Thyroid gland (tissue), 4 donors: ENCODE results near the gene PREX1. TPM values are rescaled to one million over a fixed set of nuclear protein-coding genes. Genes with fewer than 3 reads are reported as not detected.

Experiments used
- DNase-seq, 2 donors: peaks; one replicate each; pipeline ENCODE4 v3.0.0-alpha.2; 2019
- H3K27ac ChIP-seq, 3 donors: fragments of 200-600 bp; sonication (generic); 1 replicate in 2 of 3; 2 replicates in 1 of 3; pipeline ENCODE4 v1.5.1; 2016 to 2019; ENCODE audit warnings: mild to moderate bottlenecking in 1 of 3, moderate library complexity in 1 of 3
- H3K27me3 ChIP-seq: fragments of 200-600 bp; sonication (generic); one replicate; pipeline ENCODE4 v1.5.1; 2019
- H3K36me3 ChIP-seq, 2 donors: fragments of 200-600 bp; sonication (generic); one replicate each; pipeline ENCODE4 v1.5.1; 2016 to 2019
- H3K4me1 ChIP-seq, 2 donors: fragments of 200-600 bp; sonication (generic); one replicate each; pipeline ENCODE4 v1.5.1; 2017 to 2019
- H3K4me3 ChIP-seq, 3 donors: fragments of 200-600 bp; sonication (generic); replicated peaks in 1 of 3; 1 replicate in 2 of 3; 2 replicates in 1 of 3; pipeline ENCODE4 v1.5.1; 2016; ENCODE audit warnings: mild to moderate bottlenecking in 1 of 3
- H3K9me3 ChIP-seq: fragments of 200-600 bp; sonication (generic); one replicate; pipeline ENCODE4 v1.5.1; 2017
- CTCF ChIP-seq, 6 experiments: fragments of 200-600 bp in 3 of 6; fragments of 450-650 bp in 3 of 6; sonication (generic) in 3 of 6; IDR thresholded peaks; one replicate each; pipeline ENCODE4 v1.5.1; 2016 to 2019; ENCODE audit warnings: antibody characterized with exemption in 6 of 6, mild to moderate bottlenecking in 2 of 6, inconsistent platforms in 1 of 6, moderate library complexity in 1 of 6
- POLR2A ChIP-seq, 2 donors: fragments of 450-650 bp; IDR thresholded peaks; one replicate each; pipeline ENCODE4 v1.6.1; 2017; ENCODE audit warnings: antibody characterized with exemption in 2 of 2, mild to moderate bottlenecking in 2 of 2, moderate library complexity in 1 of 2
- WGBS, 2 donors: methylation state at CpG; one replicate each; pipeline ENCODE4 v1.1.5; 2017; 5-methylcytosine and 5-hydroxymethylcytosine counted together
- intact Hi-C: fragments of 100-400 bp; cut with DNase I; formaldehyde crosslinking; loops from one replicate; pipeline ENCODE4 v1.15.1; 2023
- total RNA-seq, 4 donors: library from RNA; depleted of rRNA; stranded (reverse); fragments of >200 nt; gene quantifications; one replicate each; pipeline ENCODE4 v1.2.3, GENCODE V29; 2016

The PREX1 gene
- total RNA-seq, 4 donors from 2014 or later, result 10.2 to 42.7 (median 18.7) TPM

DNA sequence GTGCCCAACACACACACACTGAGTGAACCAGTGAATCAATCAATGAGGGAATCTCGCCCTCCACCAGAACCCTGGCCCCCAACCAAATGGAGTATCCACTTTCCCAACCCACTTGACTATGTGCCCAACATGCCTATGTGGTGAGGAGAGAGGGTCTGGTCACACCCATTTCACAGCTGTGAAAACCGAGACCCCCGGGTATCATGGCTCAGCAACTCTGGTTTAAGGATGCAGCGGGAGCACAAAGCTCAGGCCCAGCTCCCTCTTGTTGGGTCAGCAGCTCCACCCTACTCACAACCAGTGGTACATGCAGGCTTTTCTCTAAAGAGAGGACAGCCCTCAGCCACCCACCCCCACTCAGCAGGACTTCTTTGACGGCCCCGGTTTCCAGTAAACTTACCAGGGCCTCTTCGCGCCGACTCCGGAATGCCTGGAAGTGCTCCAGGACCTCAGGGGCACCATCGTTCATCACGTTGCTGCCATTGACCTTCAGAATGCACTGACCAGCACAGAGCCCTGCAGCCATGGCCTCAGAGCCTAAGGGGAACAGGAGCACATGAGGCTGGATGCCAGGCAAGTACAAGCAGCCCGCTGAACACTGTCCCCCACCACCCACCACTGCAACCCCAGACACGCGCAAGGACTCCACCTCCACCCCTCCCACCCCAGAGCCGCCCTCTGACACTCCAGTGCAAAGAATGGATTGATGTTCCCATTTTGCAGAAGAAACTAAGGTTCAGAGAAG, 174.7 kb downstream of the PREX1 start:
- DNase-seq, result no peak
- Histone ChIP-seq H3K9me3 (no peaks in the 10 kb centered on the region), H3K36me3 (peaks cover 10 to 21% of the 10 kb centered on the region in 2 donors), H3K27me3 (no peaks in the 10 kb centered on the region), H3K4me3 (no peak overlapping the region), H3K4me1 (no peaks in the 10 kb centered on the region), H3K27ac (no peak overlapping the region)
- TF ChIP-seq POLR2A (IDR thresholded peaks at IDR 0.05) (no peak), CTCF (IDR thresholded peaks at IDR 0.05) (no peak)
- intact Hi-C loops, result no loop called here
- 87 to 90% methylated on average over 16 of the region's 16 CpGs for WGBS, 2 donors

DNA sequence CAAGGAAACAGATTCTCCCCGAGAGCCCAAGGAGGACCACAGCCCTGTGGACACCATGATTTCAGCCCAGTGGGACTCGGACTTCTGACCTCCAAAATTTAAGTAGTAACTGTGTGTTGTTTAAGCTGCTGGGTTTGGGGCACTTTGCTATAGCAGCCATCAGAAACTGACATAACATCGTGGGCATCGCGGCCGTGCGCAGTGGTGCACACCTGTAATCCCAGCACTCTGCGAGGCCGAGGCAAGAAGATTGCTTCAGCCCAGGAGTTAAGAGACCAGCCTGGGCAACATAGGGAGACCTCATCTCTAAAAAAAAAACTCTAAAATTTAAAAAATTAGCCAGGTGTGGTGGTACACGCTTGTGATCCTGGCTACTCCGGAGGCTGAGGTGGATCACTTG, 175.8 kb downstream of the PREX1 start:
- no peaks in the 10 kb centered on the region for H3K4me1 ChIP-seq
- peaks cover 10 to 21% of the 10 kb centered on the region in 2 donors for H3K36me3 ChIP-seq
- H3K9me3 ChIP-seq, result no peaks in the 10 kb centered on the region
- TF ChIP-seq CTCF (IDR thresholded peaks at IDR 0.05) (no peak), POLR2A (IDR thresholded peaks at IDR 0.05) (no peak)
- no peak for DNase-seq
- 95% methylated on average over 11 of the region's 11 CpGs for WGBS, 2 donors
- no peak overlapping the region for H3K27ac ChIP-seq
- no peaks in the 10 kb centered on the region for H3K27me3 ChIP-seq
- no peak overlapping the region for H3K4me3 ChIP-seq
- intact Hi-C loops, result no loop called here

DNA sequence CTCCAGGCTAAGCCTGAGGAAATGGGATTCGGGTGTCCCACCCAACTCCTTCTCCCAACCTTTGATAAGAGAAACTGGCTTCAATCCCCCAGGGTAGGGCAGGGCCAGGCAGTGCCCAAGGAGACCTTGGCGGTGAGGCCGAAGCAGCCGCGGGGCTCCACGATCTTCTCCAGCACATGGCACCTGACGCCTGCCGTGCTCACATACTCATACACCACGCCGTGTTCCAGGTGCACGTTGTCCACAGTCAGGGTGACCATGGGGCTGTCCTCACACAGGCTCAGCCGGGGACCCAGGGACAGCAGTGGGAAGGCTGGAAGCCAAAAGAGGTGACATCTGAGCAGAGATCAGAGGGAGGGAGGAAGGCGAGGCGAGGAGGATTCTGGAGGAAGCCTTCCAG, 176.5 kb downstream of the PREX1 start:
- Histone ChIP-seq H3K9me3 (no peaks in the 10 kb centered on the region), H3K4me3 (no peak overlapping the region), H3K27ac (no peak overlapping the region), H3K36me3 (peaks cover 10 to 21% of the 10 kb centered on the region in 2 donors), H3K27me3 (no peaks in the 10 kb centered on the region), H3K4me1 (no peaks in the 10 kb centered on the region)
- TF ChIP-seq CTCF (IDR thresholded peaks at IDR 0.05) (no peak), POLR2A (IDR thresholded peaks at IDR 0.05) (no peak)
- no peak for DNase-seq
- intact Hi-C loops, result no loop called here
- WGBS, 2 donors, result 86 to 98% methylated on average over 11 to 14 of the region's 14 CpGs

DNA sequence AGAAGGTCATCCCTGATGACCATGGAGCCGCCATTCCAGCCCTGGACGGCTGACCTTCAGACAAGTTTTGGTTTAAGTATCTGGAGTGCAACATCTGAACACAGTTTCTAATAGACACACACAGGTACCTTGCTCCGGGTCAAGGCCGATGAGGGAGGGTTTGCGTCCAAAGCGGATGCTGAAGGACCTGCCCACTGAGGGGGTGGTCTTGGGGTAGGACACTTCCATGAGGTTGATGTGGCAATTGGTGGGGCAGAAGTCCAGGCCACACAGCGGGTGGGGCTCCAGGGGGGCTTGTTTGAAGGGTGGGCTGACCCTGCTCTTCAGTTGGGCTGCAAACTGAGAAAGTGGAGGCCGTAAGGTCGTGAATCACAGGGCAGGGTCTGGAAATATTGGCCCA, 177.9 kb downstream of the PREX1 start:
- Histone ChIP-seq H3K36me3 (peaks cover 19 to 21% of the 10 kb centered on the region in 2 donors), H3K9me3 (no peaks in the 10 kb centered on the region), H3K27me3 (no peaks in the 10 kb centered on the region), H3K4me1 (no peaks in the 10 kb centered on the region), H3K4me3 (no peak overlapping the region), H3K27ac (no peak overlapping the region)
- intact Hi-C loops, result no loop called here
- DNase-seq, result no peak
- TF ChIP-seq CTCF (IDR thresholded peaks at IDR 0.05), result no peak
- WGBS, 2 donors, result 91 to 100% methylated on average over 9 of the region's 9 CpGs

DNA sequence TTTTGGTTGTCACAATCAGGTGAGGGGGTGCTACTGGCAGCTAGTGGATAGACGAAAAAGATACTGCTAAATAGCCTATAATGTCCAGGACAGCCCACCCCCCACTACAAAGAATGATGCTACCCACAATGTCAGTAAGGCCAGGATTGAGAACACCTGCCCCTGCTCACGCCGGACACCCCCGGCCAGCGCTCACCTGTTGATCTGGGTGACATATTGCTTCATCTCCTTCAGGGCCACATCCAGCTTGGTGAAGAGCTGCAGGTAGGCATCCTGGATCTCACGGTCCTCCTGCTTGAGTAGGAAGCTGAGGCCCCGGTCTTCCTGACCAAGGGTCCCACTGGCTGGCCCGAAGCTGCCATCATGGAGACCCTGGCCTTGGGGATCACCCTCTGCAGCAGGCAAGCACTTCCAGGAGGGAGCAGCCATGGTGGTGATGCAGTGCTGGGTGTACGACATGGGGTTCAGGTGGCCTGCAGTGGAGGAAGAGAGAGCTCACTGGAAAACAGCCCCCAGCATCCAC, 178.6 kb downstream of the PREX1 start:
- Histone ChIP-seq H3K27me3 (no peaks in the 10 kb centered on the region), H3K36me3 (peaks cover 18 to 20% of the 10 kb centered on the region in 2 donors)
- no peak for DNase-seq

More for the DNA sequence above, 178.6 kb downstream of the PREX1 start:
- WGBS, 2 donors, result 94 to 97% methylated on average over 9 of the region's 9 CpGs
- no peaks in the 10 kb centered on the region for H3K4me1 ChIP-seq
- intact Hi-C loops, result no loop called here
- H3K27ac ChIP-seq, result no peak overlapping the region
- no peak overlapping the region for H3K4me3 ChIP-seq
- TF ChIP-seq CTCF (IDR thresholded peaks at IDR 0.05) (no peak), POLR2A (IDR thresholded peaks at IDR 0.05) (no peak)
- H3K9me3 ChIP-seq, result no peaks in the 10 kb centered on the region
